GM12878 (cell line): Measurements from ENCODE around the gene ZNF235. TPM values are rescaled to one million over a fixed set of nuclear protein-coding genes. Genes with fewer than 3 reads are reported as not detected.
A peak's percentile ranks its signal among the peaks of the same experiment; 100 is the strongest.

ENCODE experiments used
- ATAC-seq: fragments of 200-7000 bp; cut with Tn5 transposase; 3 replicates; pipeline ENCODE4 v1.9.1; 2020; ENCODE audit warnings: mild to moderate bottlenecking, moderate library complexity
- BruUV-seq: library from RNA; stranded (reverse); fragments of 400-500 nt; replicated peaks from 2 replicates; lab custom pipeline; 2021; lab: Mats Ljungman, UMichigan
- CTCF ChIA-PET: fragments of 300-600 bp; sonication (Branson Sonifier 250); formaldehyde crosslinking; extraction: SDS; loops from one replicate; lab custom pipeline; 2021; ENCODE audit warnings: inconsistent platforms; lab: Yijun Ruan, JAX
- POLR2A ChIA-PET: fragments of 350-600 bp; formaldehyde crosslinking; extraction: SDS; loops from one replicate; lab custom pipeline; 2021; ENCODE audit warnings: inconsistent platforms; lab: Charles Lee
- RAD21 ChIA-PET: fragments of 300-600 bp; sonication (Branson Sonifier 250); formaldehyde crosslinking; loops from one replicate; lab custom pipeline; 2023; ENCODE audit warnings: antibody characterized with exemption; ENCODE audit not compliant: unreplicated experiment; lab: Charles Lee
- SMC1A ChIA-PET: fragments of 300-600 bp; sonication (Branson Sonifier 250); formaldehyde crosslinking; loops from one replicate; lab custom pipeline; 2023; ENCODE audit not compliant: unreplicated experiment, uncharacterized antibody; lab: Charles Lee
- DNase-seq: peaks from one replicate; pipeline ENCODE4 v3.0.0-alpha.2; 2011; ENCODE audit warnings: low read depth, low spot score
- FAIRE-seq: peaks from 3 replicates; lab custom pipeline; 2011; peaks lifted over from hg19 to GRCh38; lab: Jason Lieb, UNC
- H2AFZ ChIP-seq: 2 replicates; pipeline ENCODE4 v1.6.0; 2011; ENCODE audit warnings: low read depth, low read length, control low read depth; ENCODE audit not compliant: control insufficient read depth
- H3K27ac ChIP-seq: 2 replicates; pipeline ENCODE4 v1.5.1; 2011; ENCODE audit warnings: control low read depth; ENCODE audit not compliant: control insufficient read depth, insufficient read depth
- H3K27me3 ChIP-seq, 2 experiments: replicated peaks in 1 of 2; 2 replicates each; pipeline versions ENCODE4 v1.6.0 to v1.6.1; 2011; ENCODE audit warnings: low read length in 1 of 2; ENCODE audit not compliant: control insufficient read depth in 2 of 2, insufficient read depth in 2 of 2
- H3K36me3 ChIP-seq, 2 experiments: 2 replicates each; pipeline ENCODE4 v1.5.1; 2011; ENCODE audit warnings: low read length in 1 of 2; ENCODE audit not compliant: control insufficient read depth in 2 of 2, insufficient read depth in 2 of 2
- H3K4me1 ChIP-seq: 2 replicates; pipeline ENCODE4 v1.6.1; 2011; ENCODE audit warnings: mild to moderate bottlenecking, low read length, moderate library complexity, mixed read lengths; ENCODE audit not compliant: control insufficient read depth, insufficient read depth
- H3K4me2 ChIP-seq: 2 replicates; pipeline ENCODE4 v1.6.0; 2011; ENCODE audit warnings: control low read depth; ENCODE audit not compliant: control insufficient read depth, insufficient read depth
- H3K4me3 ChIP-seq: fragments of 200-600 bp; sonication (generic); 2 replicates; pipeline ENCODE4 v1.5.1; 2016
- H3K79me2 ChIP-seq: 2 replicates; pipeline ENCODE4 v1.6.0; 2011; ENCODE audit warnings: low read length; ENCODE audit not compliant: control insufficient read depth, insufficient read depth
- H3K9ac ChIP-seq: 2 replicates; pipeline ENCODE4 v1.8.0; 2011; ENCODE audit warnings: low read length, control low read depth, mixed read lengths; ENCODE audit not compliant: control insufficient read depth, insufficient read depth
- H3K9me3 ChIP-seq: replicated peaks from 3 replicates; pipeline ENCODE4 v1.5.1; 2011; ENCODE audit warnings: mild to moderate bottlenecking, low read length; ENCODE audit not compliant: control insufficient read depth, insufficient read depth
- H4K20me1 ChIP-seq: 2 replicates; pipeline ENCODE4 v1.6.0; 2011; ENCODE audit not compliant: control insufficient read depth, insufficient read depth
- ELK1 ChIP-seq: IDR thresholded peaks from 2 replicates; pipeline ENCODE4 v1.6.1; 2012; ENCODE audit warnings: low read depth, low read length, improper control_type of control experiment
- FOS ChIP-seq: IDR thresholded peaks from 3 replicates; pipeline ENCODE4 v1.6.1; 2011; ENCODE audit warnings: borderline replicate concordance; ENCODE audit not compliant: insufficient read length; ENCODE audit errors: extremely low read depth
- LARP7 ChIP-seq: fragments of 450-650 bp; IDR thresholded peaks from 2 replicates; pipeline ENCODE4 v1.6.1; 2017; ENCODE audit warnings: mild to moderate bottlenecking
- POLR2AphosphoS2 ChIP-seq: IDR thresholded peaks from 2 replicates; pipeline ENCODE4 v1.6.1; 2011; ENCODE audit warnings: low read depth, mild to moderate bottlenecking, low read length, improper control_type of control experiment, moderate library complexity
- RAD51 ChIP-seq: fragments of 450-650 bp; IDR thresholded peaks from 2 replicates; pipeline ENCODE4 v1.6.1; 2016; ENCODE audit warnings: moderate library complexity, mild to moderate bottlenecking, inconsistent platforms
- RELB ChIP-seq: fragments of 450-650 bp; IDR thresholded peaks from 2 replicates; pipeline ENCODE4 v1.6.1; 2017; ENCODE audit warnings: low read depth, mild to moderate bottlenecking, moderate library complexity
- SIN3A ChIP-seq: IDR thresholded peaks from 2 replicates; pipeline ENCODE4 v1.6.1; 2012; ENCODE audit warnings: low read depth, low read length, improper control_type of control experiment
- SIX5 ChIP-seq: IDR thresholded peaks from 2 replicates; pipeline ENCODE4 v1.6.1; 2011; ENCODE audit warnings: mild to moderate bottlenecking, low read depth, low read length, moderate library complexity; ENCODE audit not compliant: severe bottlenecking
- TCF12 ChIP-seq: IDR thresholded peaks from 2 replicates; pipeline ENCODE4 v1.6.1; 2011; ENCODE audit warnings: low read depth, mild to moderate bottlenecking, low read length
- ZNF687 ChIP-seq: fragments of 450-650 bp; IDR thresholded peaks from 2 replicates; pipeline ENCODE4 v1.6.1; 2017; ENCODE audit warnings: mild to moderate bottlenecking, moderate library complexity
- WGBS: methylation state at CpG from one replicate; pipeline ENCODE4 v1.1.6; 2016; ENCODE audit warnings: low lambda C conversion rate; ENCODE audit not compliant: insufficient replicate concordance, insufficient coverage; ENCODE audit errors: missing lambda C conversion rate; 5-methylcytosine and 5-hydroxymethylcytosine counted together
- in situ Hi-C: fragments of 300-500 bp; cut with MboI; formaldehyde crosslinking; loops from 9 replicates; pipeline ENCODE4 v1.14.3; 2018; ENCODE audit warnings: mixed read lengths
- intact Hi-C: fragments of 100-400 bp; cut with micrococcal nuclease; formaldehyde crosslinking; loops from one replicate; pipeline ENCODE4 v1.14.2; 2022; ENCODE audit not compliant: unreplicated experiment
- polyA plus RNA-seq, 11 experiments: library from polyadenylated mRNA; depleted of rRNA in 4 of 11; unstranded in 6 of 11; stranded (reverse) in 5 of 11; fragments of >200 nt; fragmentation: Nextera tagmentation in 4 of 11; fragmentation: Illumina TruSeq in 1 of 11; extraction: Ambion mirVana in 4 of 11; extraction: Trizol in 1 of 11; gene quantifications; 1 replicate in 1 of 11; 2 replicates in 10 of 11; pipeline versions ENCODE4 v1.2.1 to v1.2.3, GENCODE V29; 2011 to 2016; ENCODE audit warnings: inconsistent platforms in 2 of 11, missing spikeins in 2 of 11, low read depth in 1 of 11
- total RNA-seq, 4 experiments: library from RNA; depleted of rRNA in 3 of 4; stranded (reverse); fragments of >200 nt in 3 of 4; fragmentation: Illumina TruSeq in 1 of 4; extraction: Trizol in 1 of 4; gene quantifications; 2 replicates each; pipeline versions ENCODE4 v1.2.1 to v1.2.3, GENCODE V29; 2013 to 2021

The ZNF235 gene
- total and polyA plus RNA-seq, 10 of the 15 experiments (the other 5 are each of a cell fraction or from before 2014, with no cell fraction given), result 2.8 to 9.0 (median 4.8) TPM

GRCh38 chr19:44277331-44277730, 27.5 kb downstream of the ZNF235 start (continued):
- no peak for TF ChIP-seq RELB
- TF ChIP-seq ELK1, result no peak

GRCh38 chr19:44260695-44261446, 44.0 kb downstream of the ZNF235 start:
- H3K36me3 ChIP-seq, result no peaks in the 10 kb centered on the region
- 63% methylated on average over 6 of the region's 6 CpGs for WGBS
- CTCF ChIA-PET, result interaction anchor here (2.0 kb wide), 1 partner anchor 43 kb away, joined by 7 read pairs; the partner anchor contains the start of gene ZNF235
- SMC1A ChIA-PET, result no interaction called here
- ATAC-seq (no peak), FAIRE-seq (no peak), DNase-seq (no peak)
- peak overlapping the region; percentile 72; the same call in 1 of the 2 replicates for H3K4me3 ChIP-seq
- H3K9me3 ChIP-seq, result no peaks in the 10 kb centered on the region; the same call in 1 of the 3 replicates
- H3K27ac ChIP-seq, result no peak overlapping the region
- H3K4me2 ChIP-seq, result no peak overlapping the region
- RAD21 ChIA-PET, result no interaction called here
- no peaks in the 10 kb centered on the region for H3K27me3 ChIP-seq
- H3K4me1 ChIP-seq, result no peaks in the 10 kb centered on the region
- intact Hi-C loops, result loop anchor here (10.0 kb wide), 1 partner anchor 96 kb away; the partner anchor contains the start of gene ZNF226
- H3K9ac ChIP-seq, result no peak overlapping the region
- TF ChIP-seq RAD51, result no peak
- no peak for TF ChIP-seq POLR2AphosphoS2
- TF ChIP-seq LARP7, result no peak
- TF ChIP-seq SIX5, result no peak
- TF ChIP-seq ZNF687, result no peak
- no peak for TF ChIP-seq SIN3A
- TF ChIP-seq TCF12, result no peak
- no peak for TF ChIP-seq FOS
- in situ Hi-C loops, result no loop called here
- H3K79me2 ChIP-seq, result no peaks in the 10 kb centered on the region
- no peaks in the 10 kb centered on the region for H4K20me1 ChIP-seq
- no peak overlapping the region for H2AFZ ChIP-seq
- BruUV-seq, result no TSS peak
- POLR2A ChIA-PET, result interaction anchor here (1.0 kb wide), 1 partner anchor 49 kb away, joined by 4 read pairs; the partner anchor contains the start of gene ZNF227
